HEK293 (cell line): ENCODE results near the gene C1GALT1C1L.
"Not testable (repeated sequence)": the region's sequence is repeated elsewhere in the genome, so short reads cannot be mapped to it uniquely, and the experiment has no call there.

ENCODE experiments used
- CTCF ChIA-PET: fragments of 350-600 bp; formaldehyde crosslinking; extraction: SDS; loops from one replicate; lab custom pipeline; 2021; ENCODE audit warnings: antibody characterized with exemption; lab: Yijun Ruan, JAX
- POLR2A ChIA-PET: fragments of 300-600 bp; formaldehyde crosslinking; extraction: SDS; loops from one replicate; lab custom pipeline; 2020; ENCODE audit warnings: antibody characterized with exemption, inconsistent platforms; lab: Yijun Ruan, JAX
- H3K27ac ChIP-seq: fragments of 200-500 bp; sonication (Bioruptor generic); 2 replicates; pipeline ENCODE4 v1.5.1; 2014; ENCODE audit warnings: low read depth, low read length, control low read depth, inconsistent platforms; ENCODE audit errors: extremely low read depth
- H3K36me3 ChIP-seq, 2 experiments: fragments of 200-500 bp in 1 of 2; sonication (Bioruptor generic) in 1 of 2; 1 replicate in 1 of 2; 2 replicates in 1 of 2; pipeline ENCODE4 v1.5.1; 2014 to 2017; ENCODE audit warnings: inconsistent platforms in 2 of 2, low read length in 2 of 2; ENCODE audit not compliant: control insufficient read depth in 2 of 2, insufficient read depth in 1 of 2
- H3K4me1 ChIP-seq: fragments of 200-500 bp; sonication (Bioruptor generic); 2 replicates; pipeline ENCODE4 v1.5.1; 2014; ENCODE audit warnings: mild to moderate bottlenecking, low read length, inconsistent platforms; ENCODE audit not compliant: control insufficient read depth, insufficient read depth
- H3K4me3 ChIP-seq: 2 replicates; pipeline ENCODE4 v1.5.1; 2011; ENCODE audit warnings: low read depth, mild to moderate bottlenecking, control low read depth, low read length, moderate library complexity
- H3K9me3 ChIP-seq: fragments of 200-500 bp; sonication (Bioruptor generic); 2 replicates; pipeline ENCODE4 v1.5.1; 2014; ENCODE audit warnings: low read depth, low read length, inconsistent platforms; ENCODE audit not compliant: control insufficient read depth, insufficient read depth
- GFI1B ChIP-seq: fragments of 450-650 bp; formaldehyde crosslinking; IDR thresholded peaks from 2 replicates; pipeline ENCODE4 v1.5.1; 2016; ENCODE audit warnings: missing biosample characterization, missing genetic modification characterization
- GLIS1 ChIP-seq: fragments of 450-650 bp; formaldehyde crosslinking; IDR thresholded peaks from 2 replicates; pipeline ENCODE4 v1.5.1; 2016; ENCODE audit warnings: missing biosample characterization, missing genetic modification characterization
- KLF7 ChIP-seq: fragments of 450-650 bp; formaldehyde crosslinking; IDR thresholded peaks from 2 replicates; pipeline ENCODE4 v1.5.1; 2016; ENCODE audit warnings: missing biosample characterization, missing genetic modification characterization, borderline replicate concordance
- MZF1 ChIP-seq: fragments of 450-650 bp; formaldehyde crosslinking; IDR thresholded peaks from 2 replicates; pipeline ENCODE4 v1.5.1; 2017; ENCODE audit warnings: missing biosample characterization, missing genetic modification characterization, borderline replicate concordance
- YY2 ChIP-seq: fragments of 450-650 bp; formaldehyde crosslinking; IDR thresholded peaks from 2 replicates; pipeline ENCODE4 v1.5.1; 2016; ENCODE audit warnings: missing biosample characterization, missing genetic modification characterization
- ZNF248 ChIP-seq: fragments of 450-650 bp; formaldehyde crosslinking; IDR thresholded peaks from 2 replicates; pipeline ENCODE4 v1.5.1; 2017; ENCODE audit warnings: missing biosample characterization, missing genetic modification characterization
- ZNF292 ChIP-seq: fragments of 450-650 bp; formaldehyde crosslinking; IDR thresholded peaks from 2 replicates; pipeline ENCODE4 v1.5.1; 2016; ENCODE audit warnings: low read depth, missing biosample characterization, missing genetic modification characterization, borderline replicate concordance
- ZNF354C ChIP-seq: fragments of 450-650 bp; formaldehyde crosslinking; IDR thresholded peaks from 2 replicates; pipeline ENCODE4 v1.5.1; 2016; ENCODE audit warnings: missing biosample characterization, missing genetic modification characterization, low read depth, borderline replicate concordance
- ZNF529 ChIP-seq: fragments of 450-650 bp; formaldehyde crosslinking; IDR thresholded peaks from 2 replicates; pipeline ENCODE4 v1.5.1; 2017; ENCODE audit warnings: missing genetic modification characterization, missing biosample characterization; ENCODE audit not compliant: insufficient replicate concordance
- ZNF544 ChIP-seq: fragments of 450-650 bp; formaldehyde crosslinking; IDR thresholded peaks from 2 replicates; pipeline ENCODE4 v1.5.0; 2017; ENCODE audit warnings: missing biosample characterization, missing genetic modification characterization
- ZNF707 ChIP-seq: fragments of 450-650 bp; formaldehyde crosslinking; IDR thresholded peaks from 2 replicates; pipeline ENCODE4 v1.5.1; 2016; ENCODE audit warnings: missing biosample characterization, missing genetic modification characterization
- TF ChIP-seq, protein P1 (sequence below): fragments of 450-650 bp; formaldehyde crosslinking; IDR thresholded peaks from 2 replicates; pipeline ENCODE4 v1.5.1; 2016; ENCODE audit warnings: missing biosample characterization, missing genetic modification characterization, low read depth
- TF ChIP-seq, protein P2 (sequence below): fragments of 450-650 bp; IDR thresholded peaks from 2 replicates; pipeline ENCODE4 v1.5.1; 2018; ENCODE audit warnings: missing biosample characterization, missing genetic modification characterization
- TF ChIP-seq, protein P3 (sequence below): fragments of 450-650 bp; formaldehyde crosslinking; IDR thresholded peaks from 2 replicates; pipeline ENCODE4 v1.5.1; 2016; ENCODE audit warnings: missing biosample characterization, missing genetic modification characterization

Gene C1GALT1C1L

DNA sequence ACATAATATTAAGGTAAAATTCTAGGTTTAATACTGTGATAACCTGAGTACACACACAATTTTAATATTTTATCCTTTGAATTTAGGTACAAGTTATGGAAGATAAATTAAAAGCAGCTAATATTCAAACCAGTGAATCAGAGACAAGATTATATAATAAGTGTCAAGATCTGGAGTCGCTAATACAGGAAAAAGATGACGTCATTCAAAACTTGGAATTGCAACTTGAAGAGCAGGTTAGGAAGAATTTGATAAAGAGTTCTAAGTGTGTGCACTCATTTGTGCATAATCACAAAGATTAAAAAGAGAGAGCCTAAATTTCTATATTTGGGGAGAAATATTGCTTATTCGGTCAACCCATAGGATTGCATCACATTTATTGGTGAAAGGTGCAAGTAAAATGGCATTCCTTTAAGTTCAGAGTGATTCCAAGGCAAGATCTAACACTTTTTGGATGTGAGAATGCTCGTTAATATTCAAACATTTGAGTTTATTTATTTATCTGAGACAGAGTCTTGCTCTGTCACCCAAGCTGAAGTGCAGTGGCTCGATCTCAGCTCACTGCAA lies 16.3 kb upstream of the C1GALT1C1L start:
- POLR2A ChIA-PET = no interaction called here

DNA sequence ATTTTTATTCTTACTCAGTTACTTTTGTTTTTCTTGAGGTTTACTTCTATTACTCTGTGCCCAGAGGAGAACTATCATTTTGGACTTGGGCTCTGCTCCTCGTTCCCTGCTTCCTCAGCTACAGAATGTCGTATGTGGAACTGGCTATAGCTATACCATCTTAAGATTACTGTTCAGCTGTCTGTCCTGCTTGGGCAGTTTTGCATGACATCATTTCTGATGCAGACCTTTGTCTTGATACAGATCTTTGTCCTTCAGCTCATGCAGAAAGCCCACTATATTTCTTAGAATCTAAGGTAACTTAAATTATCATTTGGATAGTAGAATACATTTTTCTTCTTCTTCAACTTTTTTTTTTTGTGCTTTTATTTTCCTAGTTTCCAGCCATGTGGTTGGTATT lies 13.8 kb upstream of the C1GALT1C1L start:
- no peak for TF ChIP-seq GLIS1 (tag by site-specific recombination)
- TF ChIP-seq ZNF292 (tag by site-specific recombination) = no peak
- no peak for TF ChIP-seq ZNF707
- TF ChIP-seq ZNF248 (tag by site-specific recombination) = no peak
- TF ChIP-seq, protein P1, sequence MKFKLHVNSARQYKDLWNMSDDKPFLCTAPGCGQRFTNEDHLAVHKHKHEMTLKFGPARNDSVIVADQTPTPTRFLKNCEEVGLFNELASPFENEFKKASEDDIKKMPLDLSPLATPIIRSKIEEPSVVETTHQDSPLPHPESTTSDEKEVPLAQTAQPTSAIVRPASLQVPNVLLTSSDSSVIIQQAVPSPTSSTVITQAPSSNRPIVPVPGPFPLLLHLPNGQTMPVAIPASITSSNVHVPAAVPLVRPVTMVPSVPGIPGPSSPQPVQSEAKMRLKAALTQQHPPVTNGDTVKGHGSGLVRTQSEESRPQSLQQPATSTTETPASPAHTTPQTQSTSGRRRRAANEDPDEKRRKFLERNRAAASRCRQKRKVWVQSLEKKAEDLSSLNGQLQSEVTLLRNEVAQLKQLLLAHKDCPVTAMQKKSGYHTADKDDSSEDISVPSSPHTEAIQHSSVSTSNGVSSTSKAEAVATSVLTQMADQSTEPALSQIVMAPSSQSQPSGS (tag by site-specific recombination) = 0 out of 2 replicates have a peak, but pooled peaks have one; percentile 11
- no peak for TF ChIP-seq ZNF529 (tag by site-specific recombination)
- no peak for TF ChIP-seq GFI1B (tag by site-specific recombination)
- 0 out of 2 replicates have a peak, but pooled peaks cover 2% of the 10 kb centered on the region for H3K4me1 ChIP-seq
- ChIA-PET POLR2A (no interaction called here), CTCF (interaction anchor here (0.6 to 0.9 kb wide), 5 partner anchors 20 to 208 kb away, joined by 3 to 8 read pairs (median 4); no protein-coding TSS in a partner anchor)
- no peak overlapping the region for H3K4me3 ChIP-seq
- H3K27ac ChIP-seq = no peak overlapping the region
- H3K9me3 ChIP-seq = no peaks in the 10 kb centered on the region
- H3K36me3 ChIP-seq = no peaks in the 10 kb centered on the region

More for the DNA sequence above, 16.3 kb upstream of the C1GALT1C1L start:
- TF ChIP-seq, protein P1 (tag by site-specific recombination) = peak; percentile 57
- no peak for TF ChIP-seq MZF1 (tag by site-specific recombination)
- TF ChIP-seq, protein P2, sequence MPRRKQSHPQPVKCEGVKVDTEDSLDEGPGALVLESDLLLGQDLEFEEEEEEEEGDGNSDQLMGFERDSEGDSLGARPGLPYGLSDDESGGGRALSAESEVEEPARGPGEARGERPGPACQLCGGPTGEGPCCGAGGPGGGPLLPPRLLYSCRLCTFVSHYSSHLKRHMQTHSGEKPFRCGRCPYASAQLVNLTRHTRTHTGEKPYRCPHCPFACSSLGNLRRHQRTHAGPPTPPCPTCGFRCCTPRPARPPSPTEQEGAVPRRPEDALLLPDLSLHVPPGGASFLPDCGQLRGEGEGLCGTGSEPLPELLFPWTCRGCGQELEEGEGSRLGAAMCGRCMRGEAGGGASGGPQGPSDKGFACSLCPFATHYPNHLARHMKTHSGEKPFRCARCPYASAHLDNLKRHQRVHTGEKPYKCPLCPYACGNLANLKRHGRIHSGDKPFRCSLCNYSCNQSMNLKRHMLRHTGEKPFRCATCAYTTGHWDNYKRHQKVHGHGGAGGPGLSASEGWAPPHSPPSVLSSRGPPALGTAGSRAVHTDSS (tag by site-specific recombination) = no peak
- TF ChIP-seq KLF7 (tag by site-specific recombination) = no peak
- Histone ChIP-seq H3K9me3 (no peaks in the 10 kb centered on the region), H3K27ac (no peak overlapping the region), H3K4me3 (no peak overlapping the region), H3K36me3 (peaks cover 0 to 8% of the 10 kb centered on the region in 2 experiments; a peak in 1 of 3 replicates), H3K4me1 (no peaks in the 10 kb centered on the region)
- CTCF ChIA-PET = no interaction called here

DNA sequence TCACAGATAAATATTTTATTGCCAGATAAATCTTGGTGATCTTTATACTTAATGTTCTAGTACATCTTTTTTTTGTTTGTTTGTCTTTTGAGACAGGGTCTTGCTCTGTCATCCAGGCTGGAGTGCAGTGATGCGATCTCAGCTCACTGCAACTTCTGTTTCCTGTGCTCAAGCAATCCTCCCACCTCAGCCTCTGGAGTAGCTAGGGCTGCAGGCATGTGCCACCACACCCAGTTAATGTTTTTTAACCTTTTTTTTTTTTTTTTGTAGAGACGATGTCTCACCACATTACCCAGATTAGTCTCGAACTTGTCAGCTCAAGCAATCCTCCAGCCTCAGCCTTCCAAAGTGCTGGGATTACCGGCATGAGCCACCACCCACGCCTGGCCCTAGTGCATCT lies 9.1 kb upstream of the C1GALT1C1L start:
- Histone ChIP-seq H3K4me1 (0 out of 2 replicates have a peak, but pooled peaks cover 2% of the 10 kb centered on the region), H3K4me3 (no peak overlapping the region), H3K9me3 (no peaks in the 10 kb centered on the region), H3K36me3 (no peaks in the 10 kb centered on the region), H3K27ac (no peak overlapping the region)
- POLR2A ChIA-PET = no interaction called here
- no peak for TF ChIP-seq ZNF544
- TF ChIP-seq YY2 (tag by site-specific recombination) = no peak
- TF ChIP-seq, protein P3, sequence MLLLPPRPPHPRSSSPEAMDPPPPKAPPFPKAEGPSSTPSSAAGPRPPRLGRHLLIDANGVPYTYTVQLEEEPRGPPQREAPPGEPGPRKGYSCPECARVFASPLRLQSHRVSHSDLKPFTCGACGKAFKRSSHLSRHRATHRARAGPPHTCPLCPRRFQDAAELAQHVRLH (tag by site-specific recombination) = no peak
- no peak for TF ChIP-seq ZNF354C
- CTCF ChIA-PET = interaction anchor here (0.6 to 0.7 kb wide), 2 partner anchors 41 to 52 kb away, joined by 4 read pairs; no protein-coding TSS in a partner anchor

DNA sequence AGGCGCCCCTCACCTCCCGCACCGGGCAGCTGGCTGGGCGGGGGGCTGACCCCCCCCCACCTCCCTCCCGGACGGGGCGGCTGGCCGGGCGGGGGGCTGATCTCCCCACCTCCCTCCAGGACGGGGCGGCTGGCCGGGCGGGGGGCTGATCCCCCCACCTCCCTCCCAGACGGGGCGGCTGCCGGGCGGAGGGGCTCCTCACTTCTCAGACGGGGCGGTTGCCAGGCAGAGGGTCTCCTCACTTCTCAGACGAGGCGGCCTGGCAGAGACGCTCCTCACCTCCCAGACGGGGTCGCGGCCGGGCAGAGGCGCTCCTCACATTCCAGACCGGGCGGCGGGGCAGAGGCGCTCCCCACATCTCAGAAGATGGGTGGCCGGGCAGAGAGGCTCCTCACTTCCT lies 1.6 kb upstream of the C1GALT1C1L start:
- H3K4me3 ChIP-seq, H3K36me3 ChIP-seq, H3K9me3 ChIP-seq, CTCF ChIA-PET, H3K4me1 ChIP-seq, POLR2A ChIA-PET, H3K27ac ChIP-seq: not testable (repeated sequence)
